Measurements from ENCODE around the gene PAQR8. TPM values are rescaled to one million over a fixed set of nuclear protein-coding genes. Genes with fewer than 3 reads are reported as not detected.

The PAQR8 gene
- total and polyA plus RNA-seq, 4 donors, result 0.43 to 3.3 (median 0.74) TPM

DNA sequence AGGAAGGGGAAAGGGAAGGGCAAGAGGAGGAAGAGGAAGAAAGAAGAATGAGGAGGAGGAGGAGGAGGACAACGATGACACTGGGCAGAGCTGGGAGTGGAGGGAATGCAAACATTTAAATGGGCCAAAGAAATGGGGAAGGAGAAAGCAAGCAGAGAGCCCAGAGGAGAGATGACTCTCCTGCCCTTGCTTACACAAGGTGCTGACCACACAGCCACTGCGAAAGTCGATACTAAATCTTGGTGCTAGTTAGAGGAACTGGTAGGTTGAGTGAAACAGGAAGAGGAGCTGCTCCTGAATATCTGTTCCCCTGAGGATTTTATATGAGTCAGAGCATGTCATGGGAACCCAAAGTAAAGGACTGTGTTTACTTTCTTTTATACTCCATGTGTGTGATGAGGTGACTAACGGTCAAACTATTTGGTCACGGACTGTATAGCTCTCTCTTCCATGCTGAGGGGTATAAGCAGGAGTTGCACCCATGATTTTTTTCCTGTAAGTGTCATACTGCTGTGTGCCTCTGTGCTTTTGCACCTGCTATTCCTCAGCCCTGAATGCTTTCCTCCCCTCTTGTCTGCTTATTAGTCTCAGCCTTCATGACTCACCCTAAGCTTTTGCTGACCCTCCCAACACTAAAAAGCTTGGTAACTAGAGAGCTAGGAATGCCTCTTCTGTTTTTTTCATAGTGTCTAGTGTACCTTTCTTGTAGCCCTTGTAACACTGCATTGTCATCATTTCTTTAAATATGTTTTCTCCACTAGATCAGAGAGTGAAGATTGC, 9.5 kb upstream of the PAQR8 start:
- Histone ChIP-seq H3K4me1 (ENCODE audit: control insufficient read depth in 4 of 4, insufficient read depth in 4 of 4, low read length in 3 of 4) (peaks cover 0 to 3% (median 0%) of the 10 kb centered on the region in 4 donors), H3K4me3 (ENCODE audit: low read depth in 1 of 3, low read length in 3 of 3) (no peak overlapping the region), H3K27me3 (ENCODE audit: control insufficient read depth in 4 of 4, insufficient read depth in 4 of 4, low read length in 3 of 4) (no peaks in the 10 kb centered on the region), H3K9me3 (ENCODE audit: control insufficient read depth in 4 of 4, low read length in 3 of 4) (no peaks in the 10 kb centered on the region), H3K27ac (ENCODE audit: low read depth in 1 of 2, low read length in 2 of 2) (no peak overlapping the region), H3K9ac (ENCODE audit: low read depth in 1 of 2, low read length in 2 of 2) (no peak overlapping the region), H3K36me3 (ENCODE audit: control insufficient read depth in 4 of 4, insufficient read depth in 3 of 4, low read depth in 1 of 4, low read length in 3 of 4) (no peaks in the 10 kb centered on the region)
- WGBS, result 50% methylated on average over 5 of the region's 5 CpGs
- no peak for TF ChIP-seq FOXA2 (IDR thresholded peaks at IDR 0.05)
- TF ChIP-seq RAD21 (IDR thresholded peaks at IDR 0.05), result no peak
- TF ChIP-seq, protein P1, sequence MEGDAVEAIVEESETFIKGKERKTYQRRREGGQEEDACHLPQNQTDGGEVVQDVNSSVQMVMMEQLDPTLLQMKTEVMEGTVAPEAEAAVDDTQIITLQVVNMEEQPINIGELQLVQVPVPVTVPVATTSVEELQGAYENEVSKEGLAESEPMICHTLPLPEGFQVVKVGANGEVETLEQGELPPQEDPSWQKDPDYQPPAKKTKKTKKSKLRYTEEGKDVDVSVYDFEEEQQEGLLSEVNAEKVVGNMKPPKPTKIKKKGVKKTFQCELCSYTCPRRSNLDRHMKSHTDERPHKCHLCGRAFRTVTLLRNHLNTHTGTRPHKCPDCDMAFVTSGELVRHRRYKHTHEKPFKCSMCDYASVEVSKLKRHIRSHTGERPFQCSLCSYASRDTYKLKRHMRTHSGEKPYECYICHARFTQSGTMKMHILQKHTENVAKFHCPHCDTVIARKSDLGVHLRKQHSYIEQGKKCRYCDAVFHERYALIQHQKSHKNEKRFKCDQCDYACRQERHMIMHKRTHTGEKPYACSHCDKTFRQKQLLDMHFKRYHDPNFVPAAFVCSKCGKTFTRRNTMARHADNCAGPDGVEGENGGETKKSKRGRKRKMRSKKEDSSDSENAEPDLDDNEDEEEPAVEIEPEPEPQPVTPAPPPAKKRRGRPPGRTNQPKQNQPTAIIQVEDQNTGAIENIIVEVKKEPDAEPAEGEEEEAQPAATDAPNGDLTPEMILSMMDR (IDR thresholded peaks at IDR 0.05; ENCODE audit: low read depth, low read length, missing input control), result no peak
- TF ChIP-seq, protein P2, sequence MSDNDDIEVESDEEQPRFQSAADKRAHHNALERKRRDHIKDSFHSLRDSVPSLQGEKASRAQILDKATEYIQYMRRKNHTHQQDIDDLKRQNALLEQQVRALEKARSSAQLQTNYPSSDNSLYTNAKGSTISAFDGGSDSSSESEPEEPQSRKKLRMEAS (IDR thresholded peaks at IDR 0.05), result no peak
- no peak for TF ChIP-seq HNF4A (conservative IDR thresholded peaks at IDR 0.05)
- no peak for TF ChIP-seq HNF4G (IDR thresholded peaks at IDR 0.05)
- TF ChIP-seq NR2F2 (IDR thresholded peaks at IDR 0.05), result no peak
- no peak for TF ChIP-seq FOXA1 (IDR thresholded peaks at IDR 0.05)
- no peak for TF ChIP-seq EGR1 (IDR thresholded peaks at IDR 0.05; ENCODE audit: low read depth in 2 of 2)
- TF ChIP-seq TAF1 (conservative IDR thresholded peaks at IDR 0.05), result no peak
- TF ChIP-seq, protein P3, sequence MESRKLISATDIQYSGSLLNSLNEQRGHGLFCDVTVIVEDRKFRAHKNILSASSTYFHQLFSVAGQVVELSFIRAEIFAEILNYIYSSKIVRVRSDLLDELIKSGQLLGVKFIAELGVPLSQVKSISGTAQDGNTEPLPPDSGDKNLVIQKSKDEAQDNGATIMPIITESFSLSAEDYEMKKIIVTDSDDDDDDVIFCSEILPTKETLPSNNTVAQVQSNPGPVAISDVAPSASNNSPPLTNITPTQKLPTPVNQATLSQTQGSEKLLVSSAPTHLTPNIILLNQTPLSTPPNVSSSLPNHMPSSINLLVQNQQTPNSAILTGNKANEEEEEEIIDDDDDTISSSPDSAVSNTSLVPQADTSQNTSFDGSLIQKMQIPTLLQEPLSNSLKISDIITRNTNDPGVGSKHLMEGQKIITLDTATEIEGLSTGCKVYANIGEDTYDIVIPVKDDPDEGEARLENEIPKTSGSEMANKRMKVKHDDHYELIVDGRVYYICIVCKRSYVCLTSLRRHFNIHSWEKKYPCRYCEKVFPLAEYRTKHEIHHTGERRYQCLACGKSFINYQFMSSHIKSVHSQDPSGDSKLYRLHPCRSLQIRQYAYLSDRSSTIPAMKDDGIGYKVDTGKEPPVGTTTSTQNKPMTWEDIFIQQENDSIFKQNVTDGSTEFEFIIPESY (IDR thresholded peaks at IDR 0.05), result no peak
- TF ChIP-seq YY1 (IDR thresholded peaks at IDR 0.05), result no peak
- TF ChIP-seq SP1 (IDR thresholded peaks at IDR 0.05), result no peak
- TF ChIP-seq, protein P4, sequence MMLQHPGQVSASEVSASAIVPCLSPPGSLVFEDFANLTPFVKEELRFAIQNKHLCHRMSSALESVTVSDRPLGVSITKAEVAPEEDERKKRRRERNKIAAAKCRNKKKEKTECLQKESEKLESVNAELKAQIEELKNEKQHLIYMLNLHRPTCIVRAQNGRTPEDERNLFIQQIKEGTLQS (IDR thresholded peaks at IDR 0.05), result no peak
- no peak for TF ChIP-seq RXRA (IDR thresholded peaks at IDR 0.05)
- TF ChIP-seq, protein P5, sequence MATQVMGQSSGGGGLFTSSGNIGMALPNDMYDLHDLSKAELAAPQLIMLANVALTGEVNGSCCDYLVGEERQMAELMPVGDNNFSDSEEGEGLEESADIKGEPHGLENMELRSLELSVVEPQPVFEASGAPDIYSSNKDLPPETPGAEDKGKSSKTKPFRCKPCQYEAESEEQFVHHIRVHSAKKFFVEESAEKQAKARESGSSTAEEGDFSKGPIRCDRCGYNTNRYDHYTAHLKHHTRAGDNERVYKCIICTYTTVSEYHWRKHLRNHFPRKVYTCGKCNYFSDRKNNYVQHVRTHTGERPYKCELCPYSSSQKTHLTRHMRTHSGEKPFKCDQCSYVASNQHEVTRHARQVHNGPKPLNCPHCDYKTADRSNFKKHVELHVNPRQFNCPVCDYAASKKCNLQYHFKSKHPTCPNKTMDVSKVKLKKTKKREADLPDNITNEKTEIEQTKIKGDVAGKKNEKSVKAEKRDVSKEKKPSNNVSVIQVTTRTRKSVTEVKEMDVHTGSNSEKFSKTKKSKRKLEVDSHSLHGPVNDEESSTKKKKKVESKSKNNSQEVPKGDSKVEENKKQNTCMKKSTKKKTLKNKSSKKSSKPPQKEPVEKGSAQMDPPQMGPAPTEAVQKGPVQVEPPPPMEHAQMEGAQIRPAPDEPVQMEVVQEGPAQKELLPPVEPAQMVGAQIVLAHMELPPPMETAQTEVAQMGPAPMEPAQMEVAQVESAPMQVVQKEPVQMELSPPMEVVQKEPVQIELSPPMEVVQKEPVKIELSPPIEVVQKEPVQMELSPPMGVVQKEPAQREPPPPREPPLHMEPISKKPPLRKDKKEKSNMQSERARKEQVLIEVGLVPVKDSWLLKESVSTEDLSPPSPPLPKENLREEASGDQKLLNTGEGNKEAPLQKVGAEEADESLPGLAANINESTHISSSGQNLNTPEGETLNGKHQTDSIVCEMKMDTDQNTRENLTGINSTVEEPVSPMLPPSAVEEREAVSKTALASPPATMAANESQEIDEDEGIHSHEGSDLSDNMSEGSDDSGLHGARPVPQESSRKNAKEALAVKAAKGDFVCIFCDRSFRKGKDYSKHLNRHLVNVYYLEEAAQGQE (IDR thresholded peaks at IDR 0.05), result no peak
- TF ChIP-seq GABPA (IDR thresholded peaks at IDR 0.05 in 1 of 2, conservative IDR thresholded peaks at IDR 0.05 in 1 of 2), result no peak
- TF ChIP-seq JUND (IDR thresholded peaks at IDR 0.05), result no peak
- no peak for DNase-seq (ENCODE audit: low spot score)

Data from liver (tissue), 9 donors.